Tibial nerve (tissue), 4 donors: ENCODE data around the gene DMRTC1.
"Not testable (repeated sequence)": the region's sequence is repeated elsewhere in the genome, so short reads cannot be mapped to it uniquely, and the experiment has no call there.

Experiments
- CTCF ChIP-seq, 5 experiments: fragments of 200-600 bp in 3 of 5; fragments of 450-650 bp in 2 of 5; sonication (generic) in 3 of 5; IDR thresholded peaks; one replicate each; pipeline ENCODE4 v1.5.1; 2016 to 2019; ENCODE audit warnings: antibody characterized with exemption in 5 of 5, mild to moderate bottlenecking in 3 of 5, moderate library complexity in 2 of 5
- EP300 ChIP-seq, 2 donors: sonication (generic); formaldehyde crosslinking; IDR thresholded peaks; one replicate each; pipeline ENCODE4 v1.6.1; 2017; ENCODE audit warnings: antibody characterized with exemption in 2 of 2, mild to moderate bottlenecking in 1 of 2
- POLR2A ChIP-seq, 2 donors: fragments of 450-650 bp; IDR thresholded peaks; one replicate each; pipeline ENCODE4 v1.6.1; 2017; ENCODE audit warnings: antibody characterized with exemption in 2 of 2, mild to moderate bottlenecking in 2 of 2, moderate library complexity in 2 of 2

- not testable (repeated sequence) for TF ChIP-seq EP300, CTCF, POLR2A (IDR thresholded peaks at IDR 0.05)
Measured at GRCh38 chrX:72837532-72837931, 106.1 kb downstream of the DMRTC1 start.
